ENCODE measurements around the gene ISL2. TPM values are rescaled to one million over a fixed set of nuclear protein-coding genes. Genes with fewer than 3 reads are reported as not detected.

The ISL2 gene
- total and polyA plus RNA-seq, 9 of the 15 experiments (the other 6 are each of a cell fraction or from before 2014, with no cell fraction given), result 0.15 to 23.7 (median 4.0) TPM

DNA sequence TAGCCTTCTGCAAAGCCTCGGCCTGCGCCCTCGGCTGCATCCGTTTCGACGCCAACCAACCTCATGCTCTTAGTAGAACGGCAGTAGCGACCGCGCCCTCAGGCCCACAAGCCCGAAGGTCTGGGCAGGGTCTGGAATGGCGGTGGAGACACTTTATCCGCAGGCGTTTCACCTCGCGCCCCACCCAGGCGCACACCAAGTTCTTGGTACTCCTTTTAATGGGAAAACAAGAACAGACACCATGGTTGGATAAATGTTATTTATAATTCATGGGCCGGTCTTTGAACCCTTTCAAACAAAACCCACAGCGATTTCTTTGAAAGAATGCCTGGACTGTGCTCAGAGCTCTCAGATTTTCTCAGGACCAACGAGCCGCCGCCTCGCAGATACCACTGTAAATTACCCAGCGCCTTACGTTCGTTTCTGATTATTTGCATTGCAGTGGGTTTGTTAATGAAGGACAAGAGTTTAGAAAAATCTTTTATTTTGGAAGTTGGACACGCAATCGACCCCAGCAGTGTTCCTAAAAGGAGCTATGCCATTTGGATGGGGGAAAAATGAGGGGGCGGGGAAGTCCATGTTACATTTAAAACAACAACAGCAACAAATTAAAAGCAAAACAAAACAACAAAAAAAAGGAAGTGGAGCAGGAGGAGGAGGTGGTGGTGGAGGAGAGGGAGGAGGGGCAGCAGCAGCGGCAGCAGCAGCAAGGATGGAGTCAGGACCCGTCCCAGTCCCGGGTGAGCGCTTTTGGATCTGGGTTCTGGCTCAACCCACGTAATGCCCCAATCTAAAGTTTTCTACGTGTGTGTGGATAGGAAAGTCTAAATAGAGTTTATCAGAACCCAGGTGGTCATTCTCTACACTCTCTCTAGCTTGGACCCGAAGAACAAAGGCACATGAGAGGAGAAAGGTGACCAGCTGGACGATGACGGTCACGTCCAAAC is 993 bp upstream of the ISL2 start (continued):
- TF ChIP-seq, protein P1, sequence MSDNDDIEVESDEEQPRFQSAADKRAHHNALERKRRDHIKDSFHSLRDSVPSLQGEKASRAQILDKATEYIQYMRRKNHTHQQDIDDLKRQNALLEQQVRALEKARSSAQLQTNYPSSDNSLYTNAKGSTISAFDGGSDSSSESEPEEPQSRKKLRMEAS (CRISPR knock-in tag; IDR thresholded peaks at IDR 0.05), result no peak
- TF ChIP-seq HDAC8 (tag; IDR thresholded peaks at IDR 0.05) (no peak), ETV1 (tag; conservative IDR thresholded peaks at IDR 0.05; ENCODE audit: low read depth) (no peak), ZNF780A (CRISPR knock-in tag; IDR thresholded peaks at IDR 0.05) (no peak), HDAC1 (IDR thresholded peaks at IDR 0.05) (peak in 1 of 2 experiments; percentile 48; a peak in 1 of 4 replicates), SMARCA5 (IDR thresholded peaks at IDR 0.05) (peak; percentile 56; the same call in 1 of the 2 replicates), MIER1 (IDR thresholded peaks at IDR 0.05; ENCODE audit: low read depth) (no peak), ZFPM2 (CRISPR knock-in tag; IDR thresholded peaks at IDR 0.05) (no peak), DNMT1 (IDR thresholded peaks at IDR 0.05) (no peak), NFATC3 (IDR thresholded peaks at IDR 0.05) (0 out of 2 replicates have a peak, but pooled peaks have one; percentile 25), POLR3A (IDR thresholded peaks at IDR 0.05; ENCODE audit: borderline replicate concordance, extremely low read depth, insufficient read depth, insufficient read length) (no peak), NCOA2 (IDR thresholded peaks at IDR 0.05; ENCODE audit: partially characterized antibody in 2 of 2) (no peak), XRCC3 (IDR thresholded peaks at IDR 0.05) (no peak), NCOA4 (IDR thresholded peaks at IDR 0.05; ENCODE audit: partially characterized antibody) (no peak), PHF8 (IDR thresholded peaks at IDR 0.05; ENCODE audit: borderline replicate concordance, low read length) (no peak), RBM17 (IDR thresholded peaks at IDR 0.05; ENCODE audit: borderline replicate concordance, low read depth, low read length) (no peak), SIX5 (IDR thresholded peaks at IDR 0.05; ENCODE audit: borderline replicate concordance in 1 of 2, insufficient read depth in 1 of 2, low read depth in 1 of 2, low read length in 2 of 2) (no peak)
- TF ChIP-seq, protein P2, sequence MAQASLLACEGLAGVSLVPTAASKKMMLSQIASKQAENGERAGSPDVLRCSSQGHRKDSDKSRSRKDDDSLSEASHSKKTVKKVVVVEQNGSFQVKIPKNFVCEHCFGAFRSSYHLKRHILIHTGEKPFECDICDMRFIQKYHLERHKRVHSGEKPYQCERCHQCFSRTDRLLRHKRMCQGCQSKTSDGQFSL (CRISPR knock-in tag; IDR thresholded peaks at IDR 0.05), result no peak
- TF ChIP-seq, protein P2 (tag; IDR thresholded peaks at IDR 0.05), result no peak
- TF ChIP-seq, protein P3, sequence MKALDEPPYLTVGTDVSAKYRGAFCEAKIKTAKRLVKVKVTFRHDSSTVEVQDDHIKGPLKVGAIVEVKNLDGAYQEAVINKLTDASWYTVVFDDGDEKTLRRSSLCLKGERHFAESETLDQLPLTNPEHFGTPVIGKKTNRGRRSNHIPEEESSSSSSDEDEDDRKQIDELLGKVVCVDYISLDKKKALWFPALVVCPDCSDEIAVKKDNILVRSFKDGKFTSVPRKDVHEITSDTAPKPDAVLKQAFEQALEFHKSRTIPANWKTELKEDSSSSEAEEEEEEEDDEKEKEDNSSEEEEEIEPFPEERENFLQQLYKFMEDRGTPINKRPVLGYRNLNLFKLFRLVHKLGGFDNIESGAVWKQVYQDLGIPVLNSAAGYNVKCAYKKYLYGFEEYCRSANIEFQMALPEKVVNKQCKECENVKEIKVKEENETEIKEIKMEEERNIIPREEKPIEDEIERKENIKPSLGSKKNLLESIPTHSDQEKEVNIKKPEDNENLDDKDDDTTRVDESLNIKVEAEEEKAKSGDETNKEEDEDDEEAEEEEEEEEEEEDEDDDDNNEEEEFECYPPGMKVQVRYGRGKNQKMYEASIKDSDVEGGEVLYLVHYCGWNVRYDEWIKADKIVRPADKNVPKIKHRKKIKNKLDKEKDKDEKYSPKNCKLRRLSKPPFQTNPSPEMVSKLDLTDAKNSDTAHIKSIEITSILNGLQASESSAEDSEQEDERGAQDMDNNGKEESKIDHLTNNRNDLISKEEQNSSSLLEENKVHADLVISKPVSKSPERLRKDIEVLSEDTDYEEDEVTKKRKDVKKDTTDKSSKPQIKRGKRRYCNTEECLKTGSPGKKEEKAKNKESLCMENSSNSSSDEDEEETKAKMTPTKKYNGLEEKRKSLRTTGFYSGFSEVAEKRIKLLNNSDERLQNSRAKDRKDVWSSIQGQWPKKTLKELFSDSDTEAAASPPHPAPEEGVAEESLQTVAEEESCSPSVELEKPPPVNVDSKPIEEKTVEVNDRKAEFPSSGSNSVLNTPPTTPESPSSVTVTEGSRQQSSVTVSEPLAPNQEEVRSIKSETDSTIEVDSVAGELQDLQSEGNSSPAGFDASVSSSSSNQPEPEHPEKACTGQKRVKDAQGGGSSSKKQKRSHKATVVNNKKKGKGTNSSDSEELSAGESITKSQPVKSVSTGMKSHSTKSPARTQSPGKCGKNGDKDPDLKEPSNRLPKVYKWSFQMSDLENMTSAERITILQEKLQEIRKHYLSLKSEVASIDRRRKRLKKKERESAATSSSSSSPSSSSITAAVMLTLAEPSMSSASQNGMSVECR (CRISPR knock-in tag; IDR thresholded peaks at IDR 0.05), result no peak
- TF ChIP-seq, protein P4, sequence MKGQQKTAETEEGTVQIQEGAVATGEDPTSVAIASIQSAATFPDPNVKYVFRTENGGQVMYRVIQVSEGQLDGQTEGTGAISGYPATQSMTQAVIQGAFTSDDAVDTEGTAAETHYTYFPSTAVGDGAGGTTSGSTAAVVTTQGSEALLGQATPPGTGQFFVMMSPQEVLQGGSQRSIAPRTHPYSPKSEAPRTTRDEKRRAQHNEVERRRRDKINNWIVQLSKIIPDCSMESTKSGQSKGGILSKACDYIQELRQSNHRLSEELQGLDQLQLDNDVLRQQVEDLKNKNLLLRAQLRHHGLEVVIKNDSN (CRISPR knock-in tag; IDR thresholded peaks at IDR 0.05), result no peak
